ENCODE data around the gene NR5A2. TPM values are rescaled to one million over a fixed set of nuclear protein-coding genes. Genes with fewer than 3 reads are reported as not detected.

Gene NR5A2
- total and polyA plus RNA-seq, 2 experiments from 2014 or later, result 19.8 to 55.5 TPM

GRCh38 chr1:200006711-200007110 is 20.8 kb upstream of the NR5A2 start:
- Histone ChIP-seq H3K9me3 (ENCODE audit: low read depth) (no peaks in the 10 kb centered on the region), H3K36me3 (replicated peaks; ENCODE audit: insufficient read depth, low read depth) (no peaks in the 10 kb centered on the region), H3K79me2 (no peaks in the 10 kb centered on the region), H4K20me1 (ENCODE audit: insufficient read depth, poor library complexity, severe bottlenecking) (no peaks in the 10 kb centered on the region), H3K4me3 (no peak overlapping the region), H3K9me2 (replicated peaks; ENCODE audit: insufficient read depth) (no peaks in the 10 kb centered on the region), H2AFZ (no peak overlapping the region), H3K4me1 (ENCODE audit: insufficient read depth) (no peaks in the 10 kb centered on the region), H3K4me2 (no peak overlapping the region), H3K27me3 (no peaks in the 10 kb centered on the region), H3K27ac (peak overlapping the region; percentile 52)
- peak; percentile 63 for DNase-seq (ENCODE audit: low spot score)
- no peak for TF ChIP-seq EZH2 (IDR thresholded peaks at IDR 0.05; ENCODE audit: borderline replicate concordance)
- 49% methylated on average over 3 of the region's 3 CpGs for WGBS (ENCODE audit: low lambda C conversion rate, missing lambda C conversion rate)

GRCh38 chr1:200015811-200016210 is 11.7 kb upstream of the NR5A2 start:
- H3K9me3 ChIP-seq (ENCODE audit: low read depth), result no peaks in the 10 kb centered on the region
- no peak for DNase-seq (ENCODE audit: low spot score)
- H3K27me3 ChIP-seq, result no peaks in the 10 kb centered on the region
- TF ChIP-seq EZH2 (IDR thresholded peaks at IDR 0.05; ENCODE audit: borderline replicate concordance), result no peak
- TF ChIP-seq EZH2phosphoT487 (IDR thresholded peaks at IDR 0.05; ENCODE audit: low read depth, severe bottlenecking, unreplicated experiment), result no peak
- no peak for TF ChIP-seq CTCF (IDR thresholded peaks at IDR 0.05; ENCODE audit: poor library complexity)
- H3K27ac ChIP-seq, result no peak overlapping the region
- 70% methylated on average over 2 of the region's 2 CpGs for WGBS (ENCODE audit: low lambda C conversion rate, missing lambda C conversion rate)
- no peaks in the 10 kb centered on the region for H3K9me2 ChIP-seq (replicated peaks; ENCODE audit: insufficient read depth)
- no peaks in the 10 kb centered on the region for H4K20me1 ChIP-seq (ENCODE audit: insufficient read depth, poor library complexity, severe bottlenecking)
- peaks cover 2% of the 10 kb centered on the region for H3K4me1 ChIP-seq (ENCODE audit: insufficient read depth)
- no peaks in the 10 kb centered on the region for H3K79me2 ChIP-seq
- H3K4me3 ChIP-seq, result no peak overlapping the region
- no peak overlapping the region for H2AFZ ChIP-seq
- H3K4me2 ChIP-seq, result no peak overlapping the region
- no peaks in the 10 kb centered on the region for H3K36me3 ChIP-seq (replicated peaks; ENCODE audit: insufficient read depth, low read depth)

GRCh38 chr1:200021577-200022238 is 5.8 kb upstream of the NR5A2 start:
- TF ChIP-seq CTCF (IDR thresholded peaks at IDR 0.05; ENCODE audit: poor library complexity) (no peak), EZH2phosphoT487 (IDR thresholded peaks at IDR 0.05; ENCODE audit: low read depth, severe bottlenecking, unreplicated experiment) (no peak), EZH2 (IDR thresholded peaks at IDR 0.05; ENCODE audit: borderline replicate concordance) (no peak)
- no peaks in the 10 kb centered on the region for H4K20me1 ChIP-seq (ENCODE audit: insufficient read depth, poor library complexity, severe bottlenecking)
- WGBS (ENCODE audit: low lambda C conversion rate, missing lambda C conversion rate), result 68% methylated on average over 1 of the region's 1 CpG
- no peak for DNase-seq (ENCODE audit: low spot score)
- H2AFZ ChIP-seq, result no peak overlapping the region
- no peaks in the 10 kb centered on the region for H3K79me2 ChIP-seq
- H3K4me3 ChIP-seq, result no peak overlapping the region
- H3K9me2 ChIP-seq (replicated peaks; ENCODE audit: insufficient read depth), result no peaks in the 10 kb centered on the region
- no peaks in the 10 kb centered on the region for H3K9me3 ChIP-seq (ENCODE audit: low read depth)
- H3K27ac ChIP-seq, result peak overlapping the region; percentile 74
- H3K4me2 ChIP-seq, result peak overlapping the region; percentile 22
- no peaks in the 10 kb centered on the region for H3K36me3 ChIP-seq (replicated peaks; ENCODE audit: insufficient read depth, low read depth)
- H3K4me1 ChIP-seq (ENCODE audit: insufficient read depth), result peaks cover 6% of the 10 kb centered on the region
- H3K27me3 ChIP-seq, result no peaks in the 10 kb centered on the region

- peaks cover 6% of the 10 kb centered on the region for H3K4me1 ChIP-seq (ENCODE audit: insufficient read depth)
- WGBS (ENCODE audit: low lambda C conversion rate, missing lambda C conversion rate), result 65% methylated on average over 4 of the region's 4 CpGs
These were observed 5.2 kb upstream of the NR5A2 start for GRCh38 chr1:200022239-200022804.

More at GRCh38 chr1:200022239-200022804, 5.2 kb upstream of the NR5A2 start:
- Histone ChIP-seq H3K27ac (peak overlapping the region; percentile 74), H3K4me2 (peak overlapping the region; percentile 36), H3K4me3 (no peak overlapping the region), H3K27me3 (no peaks in the 10 kb centered on the region), H2AFZ (no peak overlapping the region), H3K9me3 (ENCODE audit: low read depth) (no peaks in the 10 kb centered on the region), H4K20me1 (ENCODE audit: insufficient read depth, poor library complexity, severe bottlenecking) (no peaks in the 10 kb centered on the region), H3K9me2 (replicated peaks; ENCODE audit: insufficient read depth) (no peaks in the 10 kb centered on the region), H3K79me2 (no peaks in the 10 kb centered on the region), H3K36me3 (replicated peaks; ENCODE audit: insufficient read depth, low read depth) (no peaks in the 10 kb centered on the region)
- DNase-seq (ENCODE audit: low spot score), result no peak
- TF ChIP-seq EZH2phosphoT487 (IDR thresholded peaks at IDR 0.05; ENCODE audit: low read depth, severe bottlenecking, unreplicated experiment) (no peak), EZH2 (IDR thresholded peaks at IDR 0.05; ENCODE audit: borderline replicate concordance) (no peak), CTCF (IDR thresholded peaks at IDR 0.05; ENCODE audit: poor library complexity) (no peak)

Data from hepatocyte (in vitro differentiated cells).